Activated CD8-positive, alpha-beta memory T cell treated with anti-CD3 and anti-CD28 coated beads, Interleukin-2, amount 50 U/mL, for 24 hours (primary cell): ENCODE measurements around the gene CLK3.
"Not testable (repeated sequence)": the region's sequence is repeated elsewhere in the genome, so short reads cannot be mapped to it uniquely, and the experiment has no call there.

Source experiments
- DNase-seq: peaks from one replicate; pipeline ENCODE4 v3.0.0-alpha.2; 2020; ENCODE audit errors: extremely low read depth

The CLK3 gene

GRCh38 chr15:74642348-74642733 is 26.7 kb downstream of the CLK3 start:
- no peak for DNase-seq

DNA sequence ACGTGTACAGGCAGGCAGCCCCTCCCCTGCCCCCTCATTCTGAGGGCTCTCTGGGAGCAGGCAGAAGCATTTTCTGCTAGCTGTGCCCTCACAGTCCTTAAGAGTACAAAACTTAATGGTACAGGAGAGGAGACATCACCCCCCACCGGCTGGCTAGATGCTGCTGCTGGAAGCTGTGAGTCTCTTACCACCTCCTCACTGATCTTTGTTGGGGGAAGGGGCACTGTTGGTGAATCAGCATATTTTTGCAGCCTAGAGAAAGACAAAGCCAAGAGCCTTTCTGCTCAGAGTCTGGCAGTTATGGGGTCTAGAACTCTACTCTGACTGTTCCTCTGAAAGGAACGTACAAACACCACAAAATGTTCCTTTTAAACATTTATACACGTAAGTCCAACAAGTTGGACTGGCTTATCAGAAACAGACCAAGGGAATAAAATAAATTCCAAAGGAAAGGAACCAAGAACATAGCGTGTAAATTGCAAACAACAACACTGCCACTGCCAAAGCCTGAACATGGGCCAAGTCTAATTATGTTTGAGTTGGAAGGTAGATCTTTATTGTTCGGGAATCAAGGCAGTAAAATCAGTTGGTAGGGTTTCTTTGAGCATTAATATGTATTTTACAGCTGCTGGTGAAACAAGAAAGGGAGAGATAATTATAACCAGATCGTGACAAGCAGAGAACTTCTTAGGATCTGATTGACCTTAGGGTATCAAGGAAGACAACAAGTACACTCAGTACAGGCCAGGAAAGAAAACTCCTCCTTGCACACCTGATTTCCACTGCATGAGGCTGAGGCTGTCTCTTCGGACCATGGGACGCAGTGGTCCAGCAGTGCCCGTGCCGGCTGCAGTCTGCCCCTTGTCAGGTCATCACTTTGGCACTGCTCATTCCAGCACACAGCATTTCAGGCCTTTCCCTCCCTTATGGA is 27.4 kb downstream of the CLK3 start:
- DNase-seq: no peak

GRCh38 chr15:74643665-74644204 is 28.1 kb downstream of the CLK3 start:
- DNase-seq: no peak

GRCh38 chr15:74646480-74646879 is 30.8 kb downstream of the CLK3 start:
- no peak for DNase-seq

DNA sequence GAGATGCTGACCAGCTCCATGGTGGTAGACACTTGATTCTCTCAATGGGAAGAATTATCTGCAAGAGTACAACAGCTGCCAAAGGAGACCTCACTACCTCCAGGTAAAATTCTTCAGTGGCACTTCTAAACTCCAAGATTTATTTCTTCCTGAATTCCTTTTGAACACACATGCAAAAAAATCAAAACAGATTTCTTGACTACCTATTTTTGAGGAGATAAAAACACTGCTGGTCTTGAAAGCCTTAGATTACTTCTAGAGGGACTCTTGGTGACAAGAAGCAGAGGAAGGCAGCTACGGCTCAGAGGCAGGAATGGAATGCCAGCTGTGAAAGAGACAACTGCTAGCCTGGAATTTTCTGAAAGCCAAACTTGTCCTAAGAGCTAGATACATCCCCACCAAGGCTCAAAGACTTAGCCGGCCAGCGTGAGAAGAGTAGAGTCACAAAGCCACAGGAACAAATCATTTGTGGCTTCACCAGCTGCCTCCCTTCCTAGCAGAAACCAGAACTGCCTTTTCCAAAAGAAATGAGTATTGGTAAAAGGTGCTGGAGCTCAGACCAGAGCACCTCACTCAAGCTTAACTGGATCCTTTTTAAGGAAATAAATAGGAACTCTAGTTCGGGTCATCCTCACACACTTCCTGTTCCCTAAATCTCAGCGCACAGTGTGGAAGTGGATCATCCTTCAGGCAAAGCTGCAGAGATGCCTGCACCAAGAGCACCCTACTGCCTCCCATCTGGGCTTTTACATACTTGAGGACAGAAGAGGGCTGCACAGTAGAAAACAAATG is 32.6 kb downstream of the CLK3 start:
- no peak for DNase-seq

DNA sequence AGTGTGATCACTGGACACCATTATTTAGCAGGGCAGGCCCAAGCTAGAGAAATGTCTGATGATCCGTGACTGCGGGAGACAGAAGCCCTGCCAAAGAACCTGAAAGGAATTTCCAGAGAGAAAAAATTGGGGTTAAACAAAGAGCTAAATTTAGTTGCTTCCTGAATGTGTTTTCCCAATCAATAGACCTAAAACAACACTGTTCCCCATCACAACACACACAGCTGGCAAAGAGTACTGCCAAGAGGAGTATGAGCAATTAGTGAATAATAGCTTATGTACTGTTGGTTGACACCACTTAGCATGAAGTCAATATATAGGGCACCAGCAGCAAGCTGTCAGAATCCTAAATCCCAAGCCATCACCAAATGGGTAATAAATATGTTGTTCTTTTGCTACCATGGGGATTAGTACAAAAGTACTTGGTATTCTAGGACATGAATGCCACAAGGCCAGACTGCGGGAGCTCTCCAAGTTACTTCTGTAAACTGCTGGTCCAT is 35.7 kb downstream of the CLK3 start:
- DNase-seq: no peak

GRCh38 chr15:74653426-74654102 is 37.9 kb downstream of the CLK3 start:
- no peak for DNase-seq

GRCh38 chr15:74655424-74655823 is 39.8 kb downstream of the CLK3 start:
- DNase-seq: no peak

GRCh38 chr15:74656935-74657535 is 41.4 kb downstream of the CLK3 start:
- no peak for DNase-seq

DNA sequence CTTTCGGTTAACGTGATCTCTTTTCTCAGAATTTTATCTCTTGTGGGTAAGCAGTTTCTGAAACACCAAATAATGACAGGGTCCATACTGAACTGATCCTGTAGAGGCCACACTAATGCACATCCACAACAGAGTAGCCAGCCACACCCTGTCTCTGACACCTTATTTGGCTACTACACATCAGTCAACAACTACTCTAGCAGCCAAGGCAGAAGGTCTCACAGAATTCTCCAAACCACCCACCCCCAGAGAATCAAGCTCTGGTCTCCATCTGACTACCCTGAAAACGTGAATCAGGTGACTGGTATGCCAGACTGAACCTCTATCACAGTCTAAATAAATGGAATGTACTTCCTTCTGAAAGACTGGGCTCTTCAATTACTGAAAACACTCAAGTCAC is 42.2 kb downstream of the CLK3 start:
- no peak for DNase-seq

- DNase-seq: not testable (repeated sequence)
These were observed 45.6 kb downstream of the CLK3 start for GRCh38 chr15:74661280-74661679.

GRCh38 chr15:74662064-74662860 is 46.6 kb downstream of the CLK3 start:
- no peak for DNase-seq

DNA sequence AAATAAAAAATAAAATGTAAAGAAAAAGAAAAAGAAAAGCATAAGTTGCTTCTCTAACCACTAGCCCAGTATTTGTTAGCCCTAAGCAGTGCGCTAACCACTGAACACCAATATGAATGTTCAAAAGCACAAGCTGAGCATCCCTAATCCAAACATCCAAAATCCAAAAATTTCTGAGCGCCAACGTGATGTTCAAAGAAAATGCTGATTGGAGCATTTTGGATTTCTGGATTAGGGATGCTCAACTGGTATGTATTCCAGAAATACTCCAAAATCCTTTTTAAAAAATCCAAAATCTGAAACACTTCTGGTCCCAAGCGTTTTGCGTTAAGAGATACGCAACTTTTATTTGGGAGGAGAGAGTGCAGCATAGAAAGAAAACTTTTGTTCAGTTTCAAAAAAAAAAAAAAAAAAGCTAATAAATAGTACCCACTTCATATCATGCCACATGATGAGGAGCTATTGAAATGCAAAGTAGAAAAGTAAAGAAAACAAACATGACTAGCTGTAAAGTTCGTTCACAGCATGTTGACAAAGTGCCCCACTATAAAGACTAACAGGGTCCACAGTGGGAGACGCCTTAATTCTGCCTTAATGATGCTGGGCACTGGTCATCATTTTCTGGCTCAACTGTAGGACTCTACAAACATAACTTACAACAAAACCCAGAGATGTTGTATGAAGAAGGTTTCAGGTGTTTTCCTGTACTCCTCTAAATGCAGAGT is 47.8 kb downstream of the CLK3 start:
- no peak for DNase-seq

GRCh38 chr15:74664028-74664616 is 48.5 kb downstream of the CLK3 start:
- no peak for DNase-seq

- no peak for DNase-seq
These were observed 49.0 kb downstream of the CLK3 start for GRCh38 chr15:74664670-74665069.

- DNase-seq: no peak
These were observed 52.3 kb downstream of the CLK3 start for GRCh38 chr15:74667975-74668374.

DNA sequence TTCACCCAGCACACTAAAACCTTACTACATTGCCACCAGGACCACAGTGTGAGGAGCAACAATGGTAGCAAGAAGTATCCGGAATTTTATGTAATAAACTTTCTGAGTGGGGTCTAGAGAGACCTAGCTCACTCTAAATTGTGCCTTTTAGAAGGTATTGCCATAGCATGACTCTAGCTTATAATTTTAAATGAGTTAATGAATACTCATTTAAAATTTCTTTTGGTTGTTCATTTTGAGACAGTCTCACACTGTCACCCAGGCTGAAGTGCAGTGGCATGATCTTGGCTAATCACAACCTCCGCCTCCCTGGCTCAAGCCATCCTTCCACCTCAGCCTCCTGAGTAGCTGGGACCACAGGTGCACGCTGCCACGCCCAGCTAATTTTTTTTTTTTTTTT is 54.0 kb downstream of the CLK3 start:
- no peak for DNase-seq

DNA sequence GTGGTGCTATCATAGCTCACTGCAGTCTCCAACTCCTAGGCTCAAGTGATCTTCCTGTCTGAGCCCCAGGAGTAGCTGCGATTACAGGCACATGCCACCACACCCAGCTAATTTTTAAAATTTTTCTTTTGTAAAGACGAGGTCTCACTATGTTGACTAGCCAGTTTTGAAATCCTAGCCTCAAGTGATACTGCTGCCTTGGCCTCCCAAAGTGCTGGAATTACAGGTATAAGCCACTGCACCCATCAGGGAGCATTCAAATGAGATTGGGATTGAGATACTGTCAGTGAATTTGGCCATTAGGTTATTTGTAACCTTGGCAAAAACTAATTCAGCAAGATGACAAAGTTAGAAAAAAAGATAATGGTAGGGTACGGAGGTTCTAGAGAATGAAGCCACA is 58.5 kb downstream of the CLK3 start:
- no peak for DNase-seq

GRCh38 chr15:74676801-74677200 is 61.2 kb downstream of the CLK3 start:
- no peak for DNase-seq
